Adrenal gland (tissue), 5 donors: Measurements from ENCODE around the gene FXYD3.

Source experiments
- POLR2A ChIP-seq, 2 donors: fragments of 450-650 bp; IDR thresholded peaks; one replicate each; pipeline ENCODE4 v1.6.1; 2017; ENCODE audit warnings: antibody characterized with exemption in 2 of 2, mild to moderate bottlenecking in 2 of 2, moderate library complexity in 1 of 2
- TF ChIP-seq, protein P1 (sequence below), 6 experiments: fragments of 450-650 bp in 4 of 6; fragments of 200-600 bp in 2 of 6; sonication (generic) in 1 of 6; IDR thresholded peaks; 1 replicate in 5 of 6; 2 replicates in 1 of 6; pipeline versions ENCODE4 v1.5.1 to v1.8.0; 2016 to 2021; ENCODE audit warnings: antibody characterized with exemption in 6 of 6, mild to moderate bottlenecking in 2 of 6, moderate library complexity in 1 of 6
- donor health status: DM: no; HTN: no; CAD: no.

DNA sequence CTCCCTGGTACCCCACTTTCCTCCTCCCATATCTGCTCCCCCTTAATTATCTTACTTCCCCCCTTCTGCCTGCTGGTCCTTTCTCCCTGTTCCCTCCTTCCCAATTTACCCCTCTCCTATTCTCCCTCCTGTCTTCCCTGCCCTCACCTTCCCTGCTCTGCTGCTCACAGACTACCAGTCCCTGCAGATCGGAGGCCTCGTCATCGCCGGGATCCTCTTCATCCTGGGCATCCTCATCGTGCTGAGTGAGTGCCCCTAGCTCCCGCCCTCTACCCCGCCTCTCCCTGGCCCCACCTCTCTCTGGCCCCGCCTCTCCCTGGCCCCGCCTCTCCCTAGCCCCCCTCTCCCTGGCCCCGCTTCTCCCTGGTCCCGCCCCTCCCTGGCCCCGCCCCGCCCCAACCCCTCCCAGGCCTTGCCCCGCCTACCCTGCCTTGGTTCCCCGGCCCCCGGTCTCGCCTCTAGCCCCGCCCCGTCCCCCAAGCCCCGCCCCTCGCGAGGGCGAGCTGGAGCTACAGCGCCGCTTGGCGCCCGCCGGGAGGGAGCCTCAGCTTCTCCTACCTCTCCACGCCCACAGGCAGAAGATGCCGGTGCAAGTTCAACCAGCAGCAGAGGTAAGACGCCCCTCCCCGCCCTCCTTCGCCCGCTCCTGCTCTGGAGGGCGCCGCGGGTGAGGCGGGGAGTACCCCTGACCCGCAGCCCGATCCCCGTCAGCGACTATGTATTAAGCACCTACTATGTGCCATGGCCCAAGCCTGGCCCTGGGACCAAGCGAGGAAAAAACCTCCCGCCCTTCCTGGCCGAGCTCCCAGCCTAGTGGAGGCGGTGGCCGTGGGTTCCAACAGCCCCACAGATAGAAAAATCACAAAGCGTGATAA is 25.6 kb downstream of the FXYD3 start:
- no peak for TF ChIP-seq POLR2A (IDR thresholded peaks at IDR 0.05)
- TF ChIP-seq, protein P1, sequence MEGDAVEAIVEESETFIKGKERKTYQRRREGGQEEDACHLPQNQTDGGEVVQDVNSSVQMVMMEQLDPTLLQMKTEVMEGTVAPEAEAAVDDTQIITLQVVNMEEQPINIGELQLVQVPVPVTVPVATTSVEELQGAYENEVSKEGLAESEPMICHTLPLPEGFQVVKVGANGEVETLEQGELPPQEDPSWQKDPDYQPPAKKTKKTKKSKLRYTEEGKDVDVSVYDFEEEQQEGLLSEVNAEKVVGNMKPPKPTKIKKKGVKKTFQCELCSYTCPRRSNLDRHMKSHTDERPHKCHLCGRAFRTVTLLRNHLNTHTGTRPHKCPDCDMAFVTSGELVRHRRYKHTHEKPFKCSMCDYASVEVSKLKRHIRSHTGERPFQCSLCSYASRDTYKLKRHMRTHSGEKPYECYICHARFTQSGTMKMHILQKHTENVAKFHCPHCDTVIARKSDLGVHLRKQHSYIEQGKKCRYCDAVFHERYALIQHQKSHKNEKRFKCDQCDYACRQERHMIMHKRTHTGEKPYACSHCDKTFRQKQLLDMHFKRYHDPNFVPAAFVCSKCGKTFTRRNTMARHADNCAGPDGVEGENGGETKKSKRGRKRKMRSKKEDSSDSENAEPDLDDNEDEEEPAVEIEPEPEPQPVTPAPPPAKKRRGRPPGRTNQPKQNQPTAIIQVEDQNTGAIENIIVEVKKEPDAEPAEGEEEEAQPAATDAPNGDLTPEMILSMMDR (IDR thresholded peaks at IDR 0.05): peak in 5 of 6 experiments; percentile 16 to 42 (median 36)
